Caco-2 (cell line): Measurements from ENCODE around the gene FOXB2. TPM values are rescaled to one million over a fixed set of nuclear protein-coding genes. Genes with fewer than 3 reads are reported as not detected.

Experiments
- BruUV-seq: library from RNA; stranded (reverse); fragments of 400-500 nt; replicated peaks from 2 replicates; lab custom pipeline; 2021; lab: Mats Ljungman, UMichigan
- CTCF ChIA-PET: fragments of 300-600 bp; sonication (Branson Sonifier 250); formaldehyde crosslinking; loops from one replicate; lab custom pipeline; 2022; ENCODE audit warnings: antibody characterized with exemption; lab: Charles Lee
- POLR2A ChIA-PET: fragments of 300-600 bp; sonication (Branson Sonifier 250); formaldehyde crosslinking; loops from one replicate; lab custom pipeline; 2022; ENCODE audit warnings: antibody characterized with exemption; lab: Charles Lee
- DNase-seq, 2 experiments: peaks; one replicate each; pipeline versions ENCODE4 v3.0.0 to v3.0.0-alpha.2; 2020 to 2022
- H3K27me3 ChIP-seq: replicated peaks from 2 replicates; pipeline ENCODE4 v1.6.0; 2011; ENCODE audit warnings: low read length; ENCODE audit not compliant: control insufficient read depth, insufficient read depth
- H3K36me3 ChIP-seq: 2 replicates; pipeline ENCODE4 v1.5.1; 2011; ENCODE audit warnings: low read length; ENCODE audit not compliant: control insufficient read depth, insufficient read depth
- H3K4me1 ChIP-seq: fragments of 250-450 bp; sonication (Bioruptor Pico); 2 replicates; pipeline ENCODE4 v1.5.1; 2020; ENCODE audit warnings: mild to moderate bottlenecking
- H3K4me3 ChIP-seq: 2 replicates; pipeline ENCODE4 v1.5.1; 2011; ENCODE audit warnings: low read depth, mild to moderate bottlenecking, control low read depth, low read length
- H3K9me3 ChIP-seq: fragments of 250-450 bp; sonication (Bioruptor Pico); 2 replicates; pipeline ENCODE4 v1.5.1; 2020; ENCODE audit warnings: mild to moderate bottlenecking, moderate library complexity
- H3K27ac Mint-ChIP-seq: one replicate; pipeline ENCODE4 v1.8.0; 2022; ENCODE audit warnings: mixed read lengths; ENCODE audit not compliant: unreplicated experiment
- H3K27me3 Mint-ChIP-seq: one replicate; pipeline ENCODE4 v1.8.0; 2022; ENCODE audit warnings: mixed read lengths; ENCODE audit not compliant: insufficient read depth, unreplicated experiment
- H3K36me3 Mint-ChIP-seq: one replicate; pipeline ENCODE4 v1.8.0; 2022; ENCODE audit warnings: mild to moderate bottlenecking, mixed read lengths; ENCODE audit not compliant: insufficient read depth, unreplicated experiment
- H3K4me1 Mint-ChIP-seq: one replicate; pipeline ENCODE4 v1.8.0; 2022; ENCODE audit warnings: low read depth, mixed read lengths; ENCODE audit not compliant: unreplicated experiment
- H3K4me3 Mint-ChIP-seq: one replicate; pipeline ENCODE4 v1.8.0; 2022; ENCODE audit warnings: mild to moderate bottlenecking, moderate library complexity, mixed read lengths; ENCODE audit not compliant: unreplicated experiment
- H3K9me3 Mint-ChIP-seq: one replicate; pipeline ENCODE4 v1.8.0; 2022; ENCODE audit warnings: mixed read lengths; ENCODE audit not compliant: unreplicated experiment
- intact Hi-C: fragments of 100-400 bp; cut with micrococcal nuclease; formaldehyde crosslinking; loops from one replicate; pipeline ENCODE4 v1.10.0; 2022; ENCODE audit not compliant: unreplicated experiment
- total RNA-seq: library from RNA; stranded (reverse); gene quantifications from 2 replicates; pipeline ENCODE4 v1.2.3, GENCODE V29; 2022
- TF ChIP-seq, protein P1 (sequence below), 2 experiments: fragments of 200-600 bp in 1 of 2; IDR thresholded peaks; 1 replicate in 1 of 2; 2 replicates in 1 of 2; pipeline versions ENCODE4 v1.5.1 to v1.8.0; 2011 to 2022; ENCODE audit warnings: antibody characterized with exemption in 1 of 2, control low read depth in 1 of 2, inconsistent platforms in 1 of 2, low read depth in 1 of 2, low read length in 1 of 2, mild to moderate bottlenecking in 1 of 2, moderate library complexity in 1 of 2; ENCODE audit not compliant: insufficient read depth in 1 of 2, severe bottlenecking in 1 of 2, unreplicated experiment in 1 of 2

Gene FOXB2
- total RNA-seq, 1 experiment from 2014 or later = not detected

DNA sequence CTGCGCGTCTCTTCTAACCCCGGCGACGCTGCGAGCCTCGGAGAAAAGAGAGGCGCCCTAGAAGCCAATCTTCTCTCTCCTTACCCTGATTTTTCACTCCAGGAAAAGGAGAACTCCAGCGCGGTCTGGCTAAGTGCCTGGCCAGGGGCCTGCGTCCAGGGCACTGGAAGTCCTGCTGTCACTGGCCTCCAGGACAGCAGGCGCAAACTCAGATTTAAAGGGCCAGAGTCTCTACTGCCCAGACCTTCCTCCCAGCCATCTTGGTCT, 553 bp upstream of the FOXB2 start:
- intact Hi-C loops = no loop called here
- peak overlapping the region; percentile 75 for H3K4me3 Mint-ChIP-seq
- H3K27me3 ChIP-seq = no peaks in the 10 kb centered on the region
- CTCF ChIA-PET = no interaction called here
- H3K4me1 ChIP-seq = no peaks in the 10 kb centered on the region
- BruUV-seq = no TSS peak
- POLR2A ChIA-PET = no interaction called here
- H3K4me3 ChIP-seq = no peak overlapping the region
- H3K9me3 ChIP-seq = no peaks in the 10 kb centered on the region
- no peaks in the 10 kb centered on the region for H3K4me1 Mint-ChIP-seq
- no peak overlapping the region for H3K27ac Mint-ChIP-seq
- H3K9me3 Mint-ChIP-seq = no peaks in the 10 kb centered on the region
- TF ChIP-seq, protein P1, sequence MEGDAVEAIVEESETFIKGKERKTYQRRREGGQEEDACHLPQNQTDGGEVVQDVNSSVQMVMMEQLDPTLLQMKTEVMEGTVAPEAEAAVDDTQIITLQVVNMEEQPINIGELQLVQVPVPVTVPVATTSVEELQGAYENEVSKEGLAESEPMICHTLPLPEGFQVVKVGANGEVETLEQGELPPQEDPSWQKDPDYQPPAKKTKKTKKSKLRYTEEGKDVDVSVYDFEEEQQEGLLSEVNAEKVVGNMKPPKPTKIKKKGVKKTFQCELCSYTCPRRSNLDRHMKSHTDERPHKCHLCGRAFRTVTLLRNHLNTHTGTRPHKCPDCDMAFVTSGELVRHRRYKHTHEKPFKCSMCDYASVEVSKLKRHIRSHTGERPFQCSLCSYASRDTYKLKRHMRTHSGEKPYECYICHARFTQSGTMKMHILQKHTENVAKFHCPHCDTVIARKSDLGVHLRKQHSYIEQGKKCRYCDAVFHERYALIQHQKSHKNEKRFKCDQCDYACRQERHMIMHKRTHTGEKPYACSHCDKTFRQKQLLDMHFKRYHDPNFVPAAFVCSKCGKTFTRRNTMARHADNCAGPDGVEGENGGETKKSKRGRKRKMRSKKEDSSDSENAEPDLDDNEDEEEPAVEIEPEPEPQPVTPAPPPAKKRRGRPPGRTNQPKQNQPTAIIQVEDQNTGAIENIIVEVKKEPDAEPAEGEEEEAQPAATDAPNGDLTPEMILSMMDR (IDR thresholded peaks at IDR 0.05; ENCODE audit: insufficient read depth in 1 of 2, low read depth in 1 of 2, low read length in 1 of 2, severe bottlenecking in 1 of 2, unreplicated experiment in 1 of 2) = no peak
- peaks cover 9% of the 10 kb centered on the region for H3K27me3 Mint-ChIP-seq
- no peaks in the 10 kb centered on the region for H3K36me3 ChIP-seq
- H3K36me3 Mint-ChIP-seq = no peaks in the 10 kb centered on the region
- no peak for DNase-seq

DNA sequence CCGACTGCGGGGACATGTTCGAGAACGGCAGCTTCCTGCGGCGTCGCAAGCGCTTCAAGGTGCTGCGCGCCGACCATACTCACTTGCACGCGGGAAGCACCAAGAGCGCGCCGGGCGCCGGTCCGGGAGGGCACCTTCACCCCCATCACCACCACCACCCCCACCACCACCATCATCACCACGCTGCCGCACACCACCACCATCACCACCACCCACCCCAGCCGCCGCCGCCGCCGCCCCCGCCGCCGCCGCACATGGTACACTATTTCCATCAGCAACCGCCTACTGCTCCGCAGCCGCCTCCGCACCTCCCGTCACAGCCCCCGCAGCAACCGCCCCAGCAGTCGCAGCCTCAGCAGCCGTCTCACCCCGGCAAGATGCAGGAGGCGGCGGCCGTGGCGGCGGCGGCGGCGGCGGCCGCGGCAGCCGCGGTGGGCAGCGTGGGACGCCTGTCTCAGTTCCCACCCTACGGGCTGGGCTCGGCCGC, 514 bp downstream of the FOXB2 start:
- Mint-ChIP-seq H3K4me1 (no peaks in the 10 kb centered on the region), H3K4me3 (no peak overlapping the region)
- no peaks in the 10 kb centered on the region for H3K27me3 ChIP-seq

DNA sequence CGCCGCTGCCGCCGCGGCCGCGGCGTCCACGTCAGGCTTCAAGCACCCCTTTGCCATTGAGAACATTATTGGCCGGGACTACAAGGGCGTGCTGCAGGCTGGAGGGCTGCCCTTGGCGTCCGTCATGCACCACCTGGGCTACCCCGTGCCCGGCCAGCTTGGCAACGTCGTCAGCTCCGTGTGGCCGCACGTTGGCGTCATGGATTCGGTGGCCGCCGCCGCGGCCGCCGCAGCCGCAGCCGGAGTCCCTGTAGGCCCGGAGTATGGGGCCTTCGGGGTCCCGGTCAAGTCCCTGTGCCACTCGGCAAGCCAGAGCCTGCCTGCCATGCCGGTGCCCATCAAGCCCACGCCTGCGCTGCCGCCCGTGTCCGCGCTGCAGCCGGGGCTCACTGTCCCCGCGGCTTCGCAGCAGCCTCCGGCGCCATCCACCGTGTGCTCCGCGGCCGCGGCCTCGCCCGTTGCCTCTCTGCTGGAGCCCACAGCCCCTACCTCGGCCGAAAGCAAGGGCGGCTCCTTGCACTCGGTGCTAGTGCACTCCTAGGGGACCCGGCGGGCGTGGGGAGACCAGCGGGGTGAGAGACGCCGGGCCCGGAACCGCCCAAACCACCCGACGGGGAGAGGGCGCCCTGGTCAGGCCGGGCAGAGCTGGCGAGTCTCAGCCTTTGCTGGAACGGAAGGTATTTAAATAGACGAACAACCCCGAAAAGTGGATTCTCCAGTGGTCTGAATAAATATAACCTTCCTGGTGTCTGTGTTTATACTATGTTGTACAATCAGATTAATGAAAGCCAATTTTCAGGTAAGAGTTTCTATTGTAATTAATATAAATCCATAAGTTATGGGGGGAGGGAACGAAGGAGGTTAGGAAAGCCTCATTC, 1.2 kb downstream of the FOXB2 start:
- Histone ChIP-seq H3K9me3 (no peaks in the 10 kb centered on the region), H3K4me3 (no peak overlapping the region), H3K4me1 (no peaks in the 10 kb centered on the region), H3K27me3 (no peaks in the 10 kb centered on the region), H3K36me3 (no peaks in the 10 kb centered on the region)
- Mint-ChIP-seq H3K4me3 (no peak overlapping the region), H3K36me3 (no peaks in the 10 kb centered on the region), H3K4me1 (no peaks in the 10 kb centered on the region), H3K27me3 (peaks cover 9% of the 10 kb centered on the region), H3K9me3 (no peaks in the 10 kb centered on the region), H3K27ac (no peak overlapping the region)
- DNase-seq = no peak
- no TSS peak for BruUV-seq
- intact Hi-C loops = no loop called here
- ChIA-PET CTCF (no interaction called here), POLR2A (no interaction called here)
- TF ChIP-seq, protein P1 (IDR thresholded peaks at IDR 0.05; ENCODE audit: insufficient read depth in 1 of 2, low read depth in 1 of 2, low read length in 1 of 2, severe bottlenecking in 1 of 2, unreplicated experiment in 1 of 2) = no peak

More for the DNA sequence above, 514 bp downstream of the FOXB2 start:
- intact Hi-C loops = no loop called here
- POLR2A ChIA-PET = no interaction called here
- TF ChIP-seq, protein P1 (IDR thresholded peaks at IDR 0.05; ENCODE audit: insufficient read depth in 1 of 2, low read depth in 1 of 2, low read length in 1 of 2, severe bottlenecking in 1 of 2, unreplicated experiment in 1 of 2) = no peak
- no peak for DNase-seq
- peaks cover 9% of the 10 kb centered on the region for H3K27me3 Mint-ChIP-seq
- H3K36me3 ChIP-seq = no peaks in the 10 kb centered on the region
- CTCF ChIA-PET = no interaction called here
- no peak overlapping the region for H3K4me3 ChIP-seq
- no peaks in the 10 kb centered on the region for H3K4me1 ChIP-seq
- no TSS peak for BruUV-seq
- H3K9me3 Mint-ChIP-seq = no peaks in the 10 kb centered on the region
- no peaks in the 10 kb centered on the region for H3K36me3 Mint-ChIP-seq
- H3K9me3 ChIP-seq = no peaks in the 10 kb centered on the region
- H3K27ac Mint-ChIP-seq = no peak overlapping the region
